HepG2 (cell line): ENCODE measurements around the gene CYP26B1. TPM values are rescaled to one million over a fixed set of nuclear protein-coding genes. Genes with fewer than 3 reads are reported as not detected.

Source experiments
- ATAC-seq: fragments of 200-7000 bp; cut with Tn5 transposase; 3 replicates; pipeline ENCODE4 v1.9.1; 2020; ENCODE audit warnings: mild to moderate bottlenecking, moderate library complexity
- BruUV-seq: library from RNA; stranded (reverse); fragments of 400-500 nt; replicated peaks from 2 replicates; lab custom pipeline; 2021; lab: Mats Ljungman, UMichigan
- CTCF ChIA-PET: fragments of 300-600 bp; formaldehyde crosslinking; extraction: SDS; loops from one replicate; lab custom pipeline; 2021; ENCODE audit warnings: low total read pairs, inconsistent platforms, low intra/inter-chr PET ratio; lab: Yijun Ruan, JAX
- POLR2A ChIA-PET: fragments of 350-600 bp; sonication (Branson Sonifier 250); formaldehyde crosslinking; loops from one replicate; lab custom pipeline; 2020; ENCODE audit warnings: antibody characterized with exemption, inconsistent platforms; lab: Yijun Ruan, JAX
- DNase-seq: peaks from one replicate; pipeline ENCODE4 v3.0.0-alpha.2; 2015; ENCODE audit warnings: low spot score
- FAIRE-seq: peaks from 3 replicates; lab custom pipeline; 2011; peaks lifted over from hg19 to GRCh38; lab: Jason Lieb, UNC
- H2AFZ ChIP-seq: one replicate; pipeline ENCODE4 v1.6.1; 2011; ENCODE audit warnings: low read length, inconsistent platforms
- H3K27ac ChIP-seq: fragments of 300-600 bp; 3 replicates; pipeline ENCODE4 v1.8.0; 2011; ENCODE audit warnings: mixed run types, mild to moderate bottlenecking, mixed read lengths, low read length, inconsistent platforms; ENCODE audit not compliant: insufficient read depth; ENCODE audit errors: extremely low read length
- H3K27me3 ChIP-seq, 2 experiments: fragments of 200-600 bp in 1 of 2; 2 replicates in 1 of 2; 3 replicates in 1 of 2; pipeline versions ENCODE4 v1.6.0 to v1.8.0; 2011; ENCODE audit warnings: low read length in 2 of 2, mild to moderate bottlenecking in 2 of 2, moderate library complexity in 2 of 2, inconsistent platforms in 1 of 2; ENCODE audit not compliant: insufficient read depth in 2 of 2, control insufficient read depth in 1 of 2
- H3K36me3 ChIP-seq, 2 experiments: fragments of 200-600 bp in 1 of 2; replicated peaks in 1 of 2; 2 replicates in 1 of 2; 3 replicates in 1 of 2; pipeline versions ENCODE4 v1.5.1 to v1.8.0; 2011; ENCODE audit warnings: low read length in 2 of 2, inconsistent platforms in 1 of 2; ENCODE audit not compliant: insufficient read depth in 2 of 2, control insufficient read depth in 1 of 2
- H3K4me1 ChIP-seq: 2 replicates; pipeline ENCODE4 v1.5.1; 2012; ENCODE audit warnings: low read length, inconsistent platforms; ENCODE audit not compliant: insufficient read depth
- H3K4me2 ChIP-seq: 2 replicates; pipeline ENCODE4 v1.6.0; 2011; ENCODE audit warnings: low read depth, low read length, inconsistent platforms
- H3K4me3 ChIP-seq, 3 experiments: fragments of 200-600 bp in 1 of 3; sonication (generic), shearing (Covaris generic) in 1 of 3; replicated peaks in 1 of 3; 2 replicates each; pipeline ENCODE4 v1.5.1; 2011 to 2016; ENCODE audit warnings: low read length in 3 of 3, inconsistent platforms in 2 of 3, low read depth in 2 of 3, mild to moderate bottlenecking in 2 of 3, control low read depth in 1 of 3, mixed read lengths in 1 of 3; ENCODE audit not compliant: insufficient read depth in 1 of 3
- H3K79me2 ChIP-seq: one replicate; pipeline ENCODE4 v1.6.1; 2011; ENCODE audit warnings: low read length, inconsistent platforms; ENCODE audit not compliant: insufficient read depth
- H3K9ac ChIP-seq: 2 replicates; pipeline ENCODE4 v1.6.0; 2011; ENCODE audit warnings: mild to moderate bottlenecking, low read depth, low read length, inconsistent platforms; ENCODE audit not compliant: insufficient read depth
- H3K9me3 ChIP-seq: 2 replicates; pipeline ENCODE4 v1.5.1; 2012; ENCODE audit warnings: mild to moderate bottlenecking, low read length
- H4K20me1 ChIP-seq: 2 replicates; pipeline ENCODE4 v1.6.0; 2011; ENCODE audit warnings: inconsistent platforms, mild to moderate bottlenecking, low read length, moderate library complexity; ENCODE audit not compliant: insufficient read depth
- BHLHE40 ChIP-seq: IDR thresholded peaks from 2 replicates; pipeline ENCODE4 v1.6.1; 2011; ENCODE audit warnings: low read length, improper control_type of control experiment
- MEIS1 ChIP-seq: sonication (generic); formaldehyde crosslinking; IDR thresholded peaks from 2 replicates; pipeline ENCODE4 v1.9.0; 2021; ENCODE audit warnings: mild to moderate bottlenecking, missing genetic modification reagents, moderate library complexity, borderline replicate concordance
- MTF1 ChIP-seq: sonication (generic); formaldehyde crosslinking; IDR thresholded peaks from 2 replicates; pipeline ENCODE4 v1.5.0; 2020; ENCODE audit warnings: missing genetic modification reagents
- SNAPC2 ChIP-seq: sonication (generic); formaldehyde crosslinking; IDR thresholded peaks from 2 replicates; pipeline ENCODE4 v1.8.1; 2022; ENCODE audit warnings: mild to moderate bottlenecking, missing genetic modification reagents
- SNAPC4 ChIP-seq: sonication (generic); formaldehyde crosslinking; IDR thresholded peaks from 2 replicates; pipeline ENCODE4 v1.4.0; 2020; ENCODE audit warnings: mild to moderate bottlenecking, missing genetic modification reagents
- SOX5 ChIP-seq: IDR thresholded peaks from 2 replicates; pipeline ENCODE4 v1.6.1; 2016; ENCODE audit warnings: borderline replicate concordance
- ZBTB2 ChIP-seq: sonication (generic); formaldehyde crosslinking; IDR thresholded peaks from 2 replicates; pipeline ENCODE4 v1.8.0; 2022; ENCODE audit warnings: low read depth, missing genetic modification reagents
- ZNF510 ChIP-seq: sonication (generic); formaldehyde crosslinking; IDR thresholded peaks from 2 replicates; pipeline ENCODE4 v1.4.0; 2020; ENCODE audit warnings: low read depth, mild to moderate bottlenecking, missing genetic modification reagents
- ZNF530 ChIP-seq: sonication (generic); formaldehyde crosslinking; IDR thresholded peaks from 2 replicates; pipeline ENCODE4 v1.5.0; 2020; ENCODE audit warnings: low read depth, mild to moderate bottlenecking, missing genetic modification reagents
- WGBS: methylation state at CpG from one replicate; pipeline ENCODE4 v1.1.6; 2017; ENCODE audit warnings: low lambda C conversion rate; 5-methylcytosine and 5-hydroxymethylcytosine counted together
- in situ Hi-C: cut with HindIII; loops from 2 replicates; pipeline ENCODE4 v1.10.0; 2017; ENCODE audit warnings: low pct_unique_long_range_greater_than_20kb; ENCODE audit not compliant: extremely low pct_ligation_motif_present
- intact Hi-C: fragments of 100-400 bp; cut with micrococcal nuclease; formaldehyde crosslinking; loops from one replicate; pipeline ENCODE4 v1.10.0; 2022; ENCODE audit not compliant: unreplicated experiment
- polyA plus RNA-seq, 8 experiments: library from polyadenylated mRNA; depleted of rRNA in 3 of 8; stranded (reverse) in 7 of 8; unstranded in 1 of 8; fragments of >200 nt; fragmentation: Illumina TruSeq in 4 of 8; extraction: Trizol in 4 of 8; gene quantifications; 2 replicates each; pipeline versions ENCODE4 v1.2.1 to v1.2.3, GENCODE V29; 2011 to 2016; ENCODE audit warnings: low read depth in 4 of 8, missing spikeins in 1 of 8, mixed read lengths in 1 of 8; ENCODE audit not compliant: insufficient read depth in 1 of 8
- total RNA-seq, 5 experiments: library from RNA; depleted of rRNA; stranded (reverse); fragments of >200 nt; fragmentation: Illumina TruSeq; extraction: Trizol; gene quantifications; 2 replicates each; pipeline ENCODE4 v1.2.3, GENCODE V29; 2016; ENCODE audit warnings: low read depth in 1 of 5
- TF ChIP-seq, protein P1 (sequence below): sonication (generic); formaldehyde crosslinking; IDR thresholded peaks from 2 replicates; pipeline ENCODE4 v1.8.1; 2023; ENCODE audit warnings: mild to moderate bottlenecking, missing genetic modification reagents, borderline replicate concordance
- TF ChIP-seq, protein P2 (sequence below): sonication (generic); formaldehyde crosslinking; conservative IDR thresholded peaks from 2 replicates; pipeline ENCODE4 v1.4.0; 2020; ENCODE audit warnings: missing genetic modification reagents

The CYP26B1 gene
- total and polyA plus RNA-seq, 2 of the 13 experiments (the other 11 are each of a cell fraction or from before 2014, with no cell fraction given), result 0.05 to 0.07 TPM

GRCh38 chr2:72109904-72110303, 37.8 kb downstream of the CYP26B1 start:
- no TSS peak for BruUV-seq
- CTCF ChIA-PET, result no interaction called here
- H3K4me1 ChIP-seq, result no peaks in the 10 kb centered on the region
- 15% methylated on average over 3 of the region's 8 CpGs for WGBS
- TF ChIP-seq BHLHE40, result no peak
- no peak for TF ChIP-seq ZNF530
- no peak for TF ChIP-seq ZBTB2 (CRISPR knock-in tag)
- TF ChIP-seq MTF1, result no peak
- TF ChIP-seq SNAPC2 (CRISPR knock-in tag), result no peak
- no peak for TF ChIP-seq SNAPC4
- no peak for TF ChIP-seq ZNF510 (CRISPR knock-in tag)
- TF ChIP-seq SOX5 (CRISPR knock-in tag), result no peak
- TF ChIP-seq MEIS1, result no peak
- TF ChIP-seq, protein P1, sequence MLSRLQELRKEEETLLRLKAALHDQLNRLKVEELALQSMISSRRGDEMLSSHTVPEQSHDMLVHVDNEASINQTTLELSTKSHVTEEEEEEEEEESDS, result no peak
- TF ChIP-seq, protein P2, sequence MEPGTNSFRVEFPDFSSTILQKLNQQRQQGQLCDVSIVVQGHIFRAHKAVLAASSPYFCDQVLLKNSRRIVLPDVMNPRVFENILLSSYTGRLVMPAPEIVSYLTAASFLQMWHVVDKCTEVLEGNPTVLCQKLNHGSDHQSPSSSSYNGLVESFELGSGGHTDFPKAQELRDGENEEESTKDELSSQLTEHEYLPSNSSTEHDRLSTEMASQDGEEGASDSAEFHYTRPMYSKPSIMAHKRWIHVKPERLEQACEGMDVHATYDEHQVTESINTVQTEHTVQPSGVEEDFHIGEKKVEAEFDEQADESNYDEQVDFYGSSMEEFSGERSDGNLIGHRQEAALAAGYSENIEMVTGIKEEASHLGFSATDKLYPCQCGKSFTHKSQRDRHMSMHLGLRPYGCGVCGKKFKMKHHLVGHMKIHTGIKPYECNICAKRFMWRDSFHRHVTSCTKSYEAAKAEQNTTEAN (CRISPR knock-in tag), result no peak
- no peak overlapping the region for H3K4me3 ChIP-seq
- no peak overlapping the region for H3K27ac ChIP-seq
- peaks cover 7 to 57% of the 10 kb centered on the region in 2 experiments; a peak in 4 of 5 replicates for H3K27me3 ChIP-seq
- FAIRE-seq (no peak), DNase-seq (no peak), ATAC-seq (no peak)
- in situ Hi-C loops (no loop called here), intact Hi-C loops (loop anchor here (5.0 kb wide), 1 partner anchor 837 kb away; no protein-coding TSS in a partner anchor)
- H3K9ac ChIP-seq, result no peak overlapping the region
- H2AFZ ChIP-seq, result no peak overlapping the region
- no peaks in the 10 kb centered on the region for H3K9me3 ChIP-seq
- POLR2A ChIA-PET, result no interaction called here
- peaks cover 3% of the 10 kb centered on the region; the same call in 1 of the 2 replicates for H4K20me1 ChIP-seq
- H3K79me2 ChIP-seq, result no peaks in the 10 kb centered on the region
- H3K36me3 ChIP-seq, result no peaks in the 10 kb centered on the region
- no peak overlapping the region for H3K4me2 ChIP-seq
